ENCODE data around the gene DGKB.

DNA sequence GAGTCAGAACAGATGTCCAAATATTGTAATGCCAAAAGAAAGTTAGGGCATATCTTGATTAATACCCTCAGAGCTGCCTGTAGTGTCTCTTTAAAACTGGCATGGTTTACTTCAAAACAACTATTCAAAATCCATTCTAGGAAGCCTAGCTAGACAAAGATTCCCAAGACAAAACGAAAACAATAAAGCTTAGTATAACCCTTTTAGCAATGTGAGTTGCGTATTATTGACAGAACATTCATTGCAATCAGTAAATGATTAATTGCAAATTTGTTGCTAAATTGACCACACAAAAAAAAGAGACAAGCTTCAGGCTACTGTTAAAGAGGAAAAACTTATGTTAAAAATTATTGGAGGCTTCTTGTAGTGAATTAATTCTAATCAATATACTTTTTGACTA lies 406.9 kb downstream of the DGKB start:
- TF ChIP-seq, protein P1, sequence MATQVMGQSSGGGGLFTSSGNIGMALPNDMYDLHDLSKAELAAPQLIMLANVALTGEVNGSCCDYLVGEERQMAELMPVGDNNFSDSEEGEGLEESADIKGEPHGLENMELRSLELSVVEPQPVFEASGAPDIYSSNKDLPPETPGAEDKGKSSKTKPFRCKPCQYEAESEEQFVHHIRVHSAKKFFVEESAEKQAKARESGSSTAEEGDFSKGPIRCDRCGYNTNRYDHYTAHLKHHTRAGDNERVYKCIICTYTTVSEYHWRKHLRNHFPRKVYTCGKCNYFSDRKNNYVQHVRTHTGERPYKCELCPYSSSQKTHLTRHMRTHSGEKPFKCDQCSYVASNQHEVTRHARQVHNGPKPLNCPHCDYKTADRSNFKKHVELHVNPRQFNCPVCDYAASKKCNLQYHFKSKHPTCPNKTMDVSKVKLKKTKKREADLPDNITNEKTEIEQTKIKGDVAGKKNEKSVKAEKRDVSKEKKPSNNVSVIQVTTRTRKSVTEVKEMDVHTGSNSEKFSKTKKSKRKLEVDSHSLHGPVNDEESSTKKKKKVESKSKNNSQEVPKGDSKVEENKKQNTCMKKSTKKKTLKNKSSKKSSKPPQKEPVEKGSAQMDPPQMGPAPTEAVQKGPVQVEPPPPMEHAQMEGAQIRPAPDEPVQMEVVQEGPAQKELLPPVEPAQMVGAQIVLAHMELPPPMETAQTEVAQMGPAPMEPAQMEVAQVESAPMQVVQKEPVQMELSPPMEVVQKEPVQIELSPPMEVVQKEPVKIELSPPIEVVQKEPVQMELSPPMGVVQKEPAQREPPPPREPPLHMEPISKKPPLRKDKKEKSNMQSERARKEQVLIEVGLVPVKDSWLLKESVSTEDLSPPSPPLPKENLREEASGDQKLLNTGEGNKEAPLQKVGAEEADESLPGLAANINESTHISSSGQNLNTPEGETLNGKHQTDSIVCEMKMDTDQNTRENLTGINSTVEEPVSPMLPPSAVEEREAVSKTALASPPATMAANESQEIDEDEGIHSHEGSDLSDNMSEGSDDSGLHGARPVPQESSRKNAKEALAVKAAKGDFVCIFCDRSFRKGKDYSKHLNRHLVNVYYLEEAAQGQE (IDR thresholded peaks at IDR 0.05; ENCODE audit: low read depth), result no peak
- TF ChIP-seq CREB1 (IDR thresholded peaks at IDR 0.05; ENCODE audit: low read depth) (no peak), EP300 (IDR thresholded peaks at IDR 0.05; ENCODE audit: borderline replicate concordance) (no peak)

All from Ishikawa (cell line).